Urinary bladder (tissue), 4 donors: ENCODE results near the gene CRAMP1. TPM values are rescaled to one million over a fixed set of nuclear protein-coding genes. Genes with fewer than 3 reads are reported as not detected.
"Not testable (repeated sequence)": the region's sequence is repeated elsewhere in the genome, so short reads cannot be mapped to it uniquely, and the experiment has no call there.

Experiments
- DNase-seq: peaks from one replicate; pipeline ENCODE4 v3.0.0-alpha.2; 2015; ENCODE audit errors: extremely low spot score
- H3K27ac ChIP-seq: one replicate; pipeline ENCODE4 v1.5.1; 2013; ENCODE audit warnings: low read depth, mild to moderate bottlenecking, moderate library complexity
- H3K36me3 ChIP-seq: one replicate; pipeline ENCODE4 v1.6.1; 2013; ENCODE audit warnings: mild to moderate bottlenecking, moderate library complexity; ENCODE audit not compliant: insufficient read depth
- H3K4me1 ChIP-seq: one replicate; pipeline ENCODE4 v1.6.1; 2013; ENCODE audit warnings: mild to moderate bottlenecking, moderate library complexity; ENCODE audit not compliant: insufficient read depth
- H3K4me3 ChIP-seq: one replicate; pipeline ENCODE4 v1.5.1; 2013; ENCODE audit warnings: low read depth, low read length
- WGBS: extraction: QIAGEN DNeasy Blood & Tissue Kit; methylation state at CpG from one replicate; pipeline ENCODE4 v1.1.7; 2013; 5-methylcytosine and 5-hydroxymethylcytosine counted together
- polyA plus RNA-seq: library from polyadenylated mRNA; stranded (reverse); fragments of 200-250 nt; gene quantifications from one replicate; pipeline ENCODE4 v1.2.3, GENCODE V29; 2013
- total RNA-seq: library from RNA; depleted of rRNA; stranded (reverse); fragments of >200 nt; gene quantifications from one replicate; pipeline ENCODE4 v1.2.3, GENCODE V29; 2014
- donor health status: healthy with polysubstance abuse.
- donor health status: healthy.

The CRAMP1 gene
- total and polyA plus RNA-seq, 2 donors, result 10.3 to 11.2 TPM

DNA sequence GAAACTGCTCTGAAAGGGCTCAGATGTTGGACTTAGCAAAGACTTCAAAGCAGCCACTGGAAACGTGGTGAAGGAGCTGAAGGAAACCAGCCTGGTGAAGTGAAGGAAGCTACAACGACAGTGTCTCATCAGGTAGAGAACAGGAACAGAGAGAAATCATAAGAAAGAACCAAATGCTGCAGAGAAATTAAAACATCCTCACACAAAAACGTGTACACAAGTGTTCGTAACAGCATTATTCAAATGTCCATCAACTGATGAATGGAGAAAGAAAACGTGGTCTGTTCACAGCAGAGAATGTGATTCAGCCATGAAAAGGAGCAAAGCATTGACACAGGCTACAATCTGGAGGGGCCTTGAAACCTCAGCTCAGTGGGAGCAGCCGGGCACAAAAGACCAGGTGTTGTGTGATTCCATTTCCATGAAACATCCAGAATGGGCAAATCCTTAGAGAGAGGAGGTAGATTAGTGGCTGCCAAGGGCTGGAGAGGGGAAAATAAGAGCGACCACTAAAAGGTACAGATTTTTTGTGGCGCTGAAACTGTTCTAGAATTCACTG lies 27.2 kb upstream of the CRAMP1 start:
- WGBS, result 78% methylated on average over 8 of the region's 8 CpGs
- Histone ChIP-seq H3K27ac (no peak overlapping the region), H3K36me3 (peaks cover 4% of the 10 kb centered on the region), H3K4me3 (no peak overlapping the region), H3K4me1 (no peaks in the 10 kb centered on the region)
- no peak for DNase-seq

- Histone ChIP-seq H3K4me3 (no peak overlapping the region), H3K4me1 (no peaks in the 10 kb centered on the region), H3K36me3 (peaks cover 4% of the 10 kb centered on the region), H3K27ac (no peak overlapping the region)
- 89% methylated on average over 6 of the region's 6 CpGs for WGBS
- DNase-seq, result no peak
Measured at GRCh38 chr16:1590366-1590765, 21.8 kb upstream of the CRAMP1 start.

GRCh38 chr16:1590930-1591705 lies 21.0 kb upstream of the CRAMP1 start:
- 94% methylated on average over 23 of the region's 23 CpGs for WGBS
- Histone ChIP-seq H3K4me1 (no peaks in the 10 kb centered on the region), H3K4me3 (no peak overlapping the region), H3K36me3 (peaks cover 4% of the 10 kb centered on the region), H3K27ac (no peak overlapping the region)
- no peak for DNase-seq

- H3K4me3 ChIP-seq, result no peak overlapping the region
- no peak for DNase-seq
- H3K4me1 ChIP-seq, result no peaks in the 10 kb centered on the region
- H3K27ac ChIP-seq, result no peak overlapping the region
- 89% methylated on average over 16 of the region's 16 CpGs for WGBS
- peaks cover 2% of the 10 kb centered on the region for H3K36me3 ChIP-seq
Measured at GRCh38 chr16:1592446-1592845, 19.7 kb upstream of the CRAMP1 start.

DNA sequence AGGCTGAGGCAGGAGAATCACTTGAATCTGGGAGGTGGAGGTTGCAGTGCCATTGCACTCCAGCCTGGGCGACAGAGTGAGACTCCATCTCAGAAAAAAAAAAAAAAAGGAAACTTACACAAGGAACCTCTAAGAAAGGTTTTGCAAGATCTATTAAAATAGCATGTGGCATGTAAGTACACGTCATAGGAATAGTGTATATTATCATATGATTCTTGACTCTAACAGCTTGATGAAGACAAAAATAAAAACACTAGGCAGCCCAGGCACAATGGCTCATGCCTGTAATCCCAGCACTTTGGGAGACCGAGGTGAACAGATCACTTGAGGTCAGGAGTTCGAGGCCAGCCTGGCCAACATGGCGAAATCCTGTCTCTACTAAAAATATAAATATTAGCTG lies 16.6 kb upstream of the CRAMP1 start:
- H3K4me1 ChIP-seq, H3K36me3 ChIP-seq, H3K4me3 ChIP-seq, DNase-seq, H3K27ac ChIP-seq: not testable (repeated sequence)
- WGBS, result 85% methylated on average over 5 of the region's 5 CpGs

GRCh38 chr16:1596516-1596915 lies 15.6 kb upstream of the CRAMP1 start:
- no peak for DNase-seq
- Histone ChIP-seq H3K4me1 (no peaks in the 10 kb centered on the region), H3K36me3 (no peaks in the 10 kb centered on the region), H3K4me3 (no peak overlapping the region), H3K27ac (no peak overlapping the region)
- WGBS, result 88% methylated on average over 12 of the region's 12 CpGs

- Histone ChIP-seq H3K36me3 (no peaks in the 10 kb centered on the region), H3K4me3 (no peak overlapping the region), H3K27ac (no peak overlapping the region), H3K4me1 (no peaks in the 10 kb centered on the region)
- 88% methylated on average over 13 of the region's 13 CpGs for WGBS
- no peak for DNase-seq
Measured at GRCh38 chr16:1597154-1597553, 15.0 kb upstream of the CRAMP1 start.

- Histone ChIP-seq H3K36me3 (peaks cover 4% of the 10 kb centered on the region), H3K4me1 (no peaks in the 10 kb centered on the region), H3K27ac (no peak overlapping the region), H3K4me3 (no peak overlapping the region)
- 88% methylated on average over 7 of the region's 7 CpGs for WGBS
- no peak for DNase-seq
Measured at GRCh38 chr16:1601031-1601430, 11.1 kb upstream of the CRAMP1 start.

DNA sequence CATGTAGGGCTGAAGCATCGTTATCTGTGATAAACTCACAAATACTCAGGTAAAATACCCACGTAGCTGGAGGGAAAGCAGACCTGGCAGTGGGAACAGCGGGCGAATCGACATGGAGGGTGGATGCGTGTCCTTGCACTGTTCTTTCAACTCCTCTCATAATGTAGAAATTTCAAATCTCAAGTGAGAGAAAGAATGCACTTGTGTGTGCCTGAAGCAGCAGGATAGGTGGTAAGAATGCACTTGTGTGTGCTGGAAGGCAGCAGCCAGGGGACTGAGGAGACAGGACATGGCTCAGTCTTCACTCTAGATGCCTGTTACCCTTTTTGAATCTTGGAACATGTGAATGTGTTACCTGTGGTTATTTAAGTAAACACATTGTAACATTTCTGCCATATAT lies 10.7 kb upstream of the CRAMP1 start:
- H3K27ac ChIP-seq, result no peak overlapping the region
- H3K36me3 ChIP-seq, result peaks cover 4% of the 10 kb centered on the region
- no peak for DNase-seq
- WGBS, result 97% methylated on average over 6 of the region's 6 CpGs
- H3K4me1 ChIP-seq, result no peaks in the 10 kb centered on the region
- no peak overlapping the region for H3K4me3 ChIP-seq

DNA sequence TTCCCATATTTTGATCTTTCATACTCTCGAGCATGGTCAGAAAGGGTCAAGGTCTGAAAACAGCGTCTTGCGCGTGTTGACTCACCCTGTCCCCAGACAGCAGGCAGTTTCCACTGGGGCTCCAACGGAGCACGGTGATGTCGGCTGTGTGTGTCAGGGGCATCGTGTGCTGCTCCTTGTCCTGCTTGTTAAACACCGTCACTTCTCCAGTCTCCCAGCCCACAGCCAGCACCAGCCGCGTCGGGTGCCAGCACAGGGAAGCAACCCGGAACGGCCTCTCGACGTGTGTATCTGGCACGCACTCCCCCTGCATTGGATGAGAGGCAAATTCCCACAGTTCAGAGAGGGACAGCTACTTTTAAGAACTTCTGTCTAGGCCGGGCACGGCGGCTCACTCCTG lies 9.9 kb upstream of the CRAMP1 start:
- 94% methylated on average over 20 of the region's 20 CpGs for WGBS
- Histone ChIP-seq H3K36me3 (peaks cover 4% of the 10 kb centered on the region), H3K27ac (no peak overlapping the region), H3K4me3 (no peak overlapping the region), H3K4me1 (no peaks in the 10 kb centered on the region)
- no peak for DNase-seq

DNA sequence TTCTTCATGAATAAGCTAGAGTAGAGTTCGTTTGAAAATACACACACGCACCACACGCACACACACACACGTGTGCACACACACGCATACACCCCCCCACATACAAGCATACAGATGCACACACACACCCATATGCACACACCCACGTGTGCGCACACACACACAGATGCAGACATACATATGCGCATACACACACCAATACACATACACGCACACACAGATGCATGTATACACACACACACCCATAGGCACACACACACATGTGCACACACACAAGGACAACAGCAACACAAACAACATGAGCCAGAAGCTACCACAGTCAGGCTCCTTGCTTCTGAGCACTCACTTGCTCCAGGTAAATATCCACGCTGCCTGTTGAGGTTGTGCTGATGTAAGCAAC lies 5.4 kb upstream of the CRAMP1 start:
- Histone ChIP-seq H3K4me3 (no peak overlapping the region), H3K36me3 (peaks cover 4% of the 10 kb centered on the region), H3K27ac (no peak overlapping the region), H3K4me1 (peaks cover 1% of the 10 kb centered on the region)
- WGBS, result 92% methylated on average over 10 of the region's 10 CpGs
- no peak for DNase-seq

DNA sequence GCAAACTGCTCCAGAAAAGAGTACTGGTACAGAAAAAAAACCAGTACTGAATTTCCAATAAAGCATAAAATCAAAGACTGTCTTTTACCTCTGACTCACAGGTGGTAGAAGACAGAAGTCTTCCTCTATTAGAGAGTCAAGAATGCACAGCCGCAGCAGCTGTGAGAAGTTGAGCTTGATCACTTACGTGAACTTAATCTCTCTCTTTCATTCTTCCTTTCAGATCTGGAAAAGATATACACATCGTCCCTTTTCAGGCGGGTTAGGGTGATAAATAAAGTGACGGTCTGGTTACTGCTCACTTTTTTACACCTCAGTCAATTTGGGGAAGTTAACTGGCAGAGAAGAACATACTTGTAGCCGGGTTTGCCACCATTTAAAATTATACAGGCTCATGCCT lies 4.2 kb upstream of the CRAMP1 start:
- peaks cover 1% of the 10 kb centered on the region for H3K4me1 ChIP-seq
- WGBS, result 88% methylated on average over 6 of the region's 6 CpGs
- no peak for DNase-seq
- no peak overlapping the region for H3K27ac ChIP-seq
- H3K36me3 ChIP-seq, result peaks cover 4% of the 10 kb centered on the region
- H3K4me3 ChIP-seq, result no peak overlapping the region

- 1% methylated on average over 90 of the region's 90 CpGs for WGBS
- DNase-seq, result peak; percentile 57
- no peaks in the 10 kb centered on the region for H3K36me3 ChIP-seq
- H3K4me3 ChIP-seq, result peak overlapping the region; percentile 68
- H3K4me1 ChIP-seq, result peaks cover 2% of the 10 kb centered on the region
- H3K27ac ChIP-seq, result peak overlapping the region; percentile 62
Measured at GRCh38 chr16:1610071-1610898, 1.9 kb upstream of the CRAMP1 start.
